ENCODE results near the gene IFI30.

Gene IFI30

GRCh38 chr19:18171605-18172327 is 1.8 kb upstream of the IFI30 start:
- DNase-seq = no peak

GRCh38 chr19:18172331-18173053 is 1.1 kb upstream of the IFI30 start:
- DNase-seq = no peak

GRCh38 chr19:18173054-18173571 is 500 bp upstream of the IFI30 start:
- DNase-seq = no peak

- DNase-seq = no peak
Observed at GRCh38 chr19:18174983-18175382, 1.4 kb downstream of the IFI30 start.

GRCh38 chr19:18176367-18177310 is 3.0 kb downstream of the IFI30 start:
- no peak for DNase-seq

GRCh38 chr19:18179957-18180356 is 6.3 kb downstream of the IFI30 start:
- no peak for DNase-seq

GRCh38 chr19:18183529-18183928 is 9.9 kb downstream of the IFI30 start:
- DNase-seq = no peak

- no peak for DNase-seq
Observed at GRCh38 chr19:18185538-18185937, 11.9 kb downstream of the IFI30 start.

- no peak for DNase-seq
Observed at GRCh38 chr19:18190278-18190677, 16.7 kb downstream of the IFI30 start.

GRCh38 chr19:18191640-18192062 is 18.0 kb downstream of the IFI30 start:
- DNase-seq = no peak

- peak; percentile 99 for DNase-seq
Observed at GRCh38 chr19:18192673-18193387, 19.2 kb downstream of the IFI30 start, which contains the start of gene MPV17L2. MPV17L2 (plus strand) TSS chr19:18193218; CDS start chr19:18193282, 64 bp downstream.

GRCh38 chr19:18193388-18194180 is 20.0 kb downstream of the IFI30 start:
- no peak for DNase-seq

- DNase-seq = no peak
Observed at GRCh38 chr19:18194181-18194530, 20.5 kb downstream of the IFI30 start.

GRCh38 chr19:18194554-18195238 is 21.1 kb downstream of the IFI30 start:
- no peak for DNase-seq

GRCh38 chr19:18196511-18196845 is 22.9 kb downstream of the IFI30 start:
- DNase-seq = no peak

- DNase-seq = no peak
Observed at GRCh38 chr19:18197306-18197705, 23.7 kb downstream of the IFI30 start.

- no peak for DNase-seq
Observed at GRCh38 chr19:18197941-18198340, 24.3 kb downstream of the IFI30 start.

GRCh38 chr19:18198374-18198773 is 24.8 kb downstream of the IFI30 start:
- DNase-seq = no peak

- no peak for DNase-seq
Observed at GRCh38 chr19:18202397-18202777, 28.8 kb downstream of the IFI30 start.

- DNase-seq = no peak
Observed at GRCh38 chr19:18202778-18203407, 29.3 kb downstream of the IFI30 start.

All from NCI-H2081 treated with DMSO at 0.1 percent for 48 hours (cell line).